Activated T-cell treated with anti-CD3 and anti-CD28 coated beads for 4 hours (primary cell): ENCODE results near the gene ZDHHC18.
"Not testable (repeated sequence)": the region's sequence is repeated elsewhere in the genome, so short reads cannot be mapped to it uniquely, and the experiment has no call there.

Source experiments
- DNase-seq: peaks from one replicate; pipeline ENCODE4 v3.0.0-alpha.2; 2020

Gene ZDHHC18

GRCh38 chr1:26791626-26792025 is 34.9 kb upstream of the ZDHHC18 start:
- no peak for DNase-seq

GRCh38 chr1:26792924-26793323 is 33.6 kb upstream of the ZDHHC18 start:
- no peak for DNase-seq

- DNase-seq: no peak
These were observed 32.1 kb upstream of the ZDHHC18 start for GRCh38 chr1:26794391-26794790.

GRCh38 chr1:26797627-26798026 is 28.9 kb upstream of the ZDHHC18 start:
- DNase-seq: no peak

GRCh38 chr1:26799479-26800142 is 26.9 kb upstream of the ZDHHC18 start:
- no peak for DNase-seq

GRCh38 chr1:26803932-26804331 is 22.6 kb upstream of the ZDHHC18 start:
- not testable (repeated sequence) for DNase-seq

- peak; percentile 77 for DNase-seq
These were observed 16.4 kb upstream of the ZDHHC18 start for GRCh38 chr1:26810105-26810504.

- no peak for DNase-seq
These were observed 15.4 kb upstream of the ZDHHC18 start for GRCh38 chr1:26811057-26811456.

- no peak for DNase-seq
These were observed 14.8 kb upstream of the ZDHHC18 start for GRCh38 chr1:26811708-26812107.

GRCh38 chr1:26814377-26814776 is 12.1 kb upstream of the ZDHHC18 start:
- DNase-seq: no peak

- no peak for DNase-seq
These were observed 11.6 kb upstream of the ZDHHC18 start for GRCh38 chr1:26814893-26815292.

- DNase-seq: no peak
These were observed 5.7 kb upstream of the ZDHHC18 start for GRCh38 chr1:26820784-26821269.

- DNase-seq: no peak
These were observed 3.6 kb upstream of the ZDHHC18 start for GRCh38 chr1:26822737-26823395.

GRCh38 chr1:26824731-26825130 is 1.8 kb upstream of the ZDHHC18 start:
- no peak for DNase-seq

- DNase-seq: no peak
These were observed 667 bp downstream of the ZDHHC18 start for GRCh38 chr1:26827106-26827604.

GRCh38 chr1:26827663-26828062 is 1.2 kb downstream of the ZDHHC18 start:
- no peak for DNase-seq

- DNase-seq: no peak
These were observed 2.0 kb downstream of the ZDHHC18 start for GRCh38 chr1:26828411-26828991.

- no peak for DNase-seq
These were observed 2.9 kb downstream of the ZDHHC18 start for GRCh38 chr1:26829184-26829911.

- DNase-seq: no peak
These were observed 4.6 kb downstream of the ZDHHC18 start for GRCh38 chr1:26831059-26831458.

GRCh38 chr1:26831546-26832248 is 5.2 kb downstream of the ZDHHC18 start:
- no peak for DNase-seq

GRCh38 chr1:26832249-26832960 is 5.9 kb downstream of the ZDHHC18 start:
- no peak for DNase-seq
